ENCODE results near the gene CTIF. TPM values are rescaled to one million over a fixed set of nuclear protein-coding genes. Genes with fewer than 3 reads are reported as not detected.

The CTIF gene
- total RNA-seq, 1 experiment from 2014 or later, result 5.8 TPM

- Histone ChIP-seq H3K4me2 (ENCODE audit: low read length) (no peak overlapping the region), H3K9ac (ENCODE audit: low read length) (no peak overlapping the region), H3K4me1 (ENCODE audit: insufficient read depth, low read length) (no peaks in the 10 kb centered on the region), H3K27ac (ENCODE audit: low read length) (no peak overlapping the region), H3K36me3 (ENCODE audit: low read depth, low read length) (no peaks in the 10 kb centered on the region), H3K79me2 (ENCODE audit: low read length) (no peaks in the 10 kb centered on the region), H3K9me2 (replicated peaks; ENCODE audit: low read length) (no peaks in the 10 kb centered on the region), H3K27me3 (ENCODE audit: low read length) (no peaks in the 10 kb centered on the region), H3K4me3 (ENCODE audit: low read length) (no peak overlapping the region), H3K9me3 (ENCODE audit: low read length) (no peaks in the 10 kb centered on the region), H3F3A (ENCODE audit: low read length, unreplicated experiment) (no peaks in the 10 kb centered on the region), H2AFZ (ENCODE audit: low read length) (no peak overlapping the region), H4K20me1 (ENCODE audit: low read length) (no peaks in the 10 kb centered on the region)
- TF ChIP-seq CTCF (conservative IDR thresholded peaks at IDR 0.05; ENCODE audit: low read depth, low read length) (no peak), EZH2 (IDR thresholded peaks at IDR 0.05; ENCODE audit: low read length, unreplicated experiment) (no peak), EZH2phosphoT487 (IDR thresholded peaks at IDR 0.05; ENCODE audit: borderline replicate concordance, low read length) (no peak)
- intact Hi-C loops (cut with micrococcal nuclease), result no loop called here
- ATAC-seq (no peak), DNase-seq (no peak)
- CTCF ChIA-PET, result no interaction called here
- POLR2A ChIA-PET (ENCODE audit: unreplicated experiment), result no interaction called here
- BruUV-seq (replicated peaks), result no TSS peak
Observed at GRCh38 chr18:48892146-48892855, 353.5 kb downstream of the CTIF start.

GRCh38 chr18:48893061-48893607, 354.3 kb downstream of the CTIF start:
- ATAC-seq (no peak), DNase-seq (no peak)
- H3K4me1 ChIP-seq (ENCODE audit: insufficient read depth, low read length), result no peaks in the 10 kb centered on the region
- no peak overlapping the region for H3K9ac ChIP-seq (ENCODE audit: low read length)
- ChIA-PET CTCF (no interaction called here), POLR2A (ENCODE audit: unreplicated experiment) (no interaction called here)
- intact Hi-C loops (cut with micrococcal nuclease), result no loop called here
- H3K4me2 ChIP-seq (ENCODE audit: low read length), result no peak overlapping the region
- H3K9me3 ChIP-seq (ENCODE audit: low read length), result no peaks in the 10 kb centered on the region
- H4K20me1 ChIP-seq (ENCODE audit: low read length), result no peaks in the 10 kb centered on the region
- no peak overlapping the region for H3K4me3 ChIP-seq (ENCODE audit: low read length)
- H3K79me2 ChIP-seq (ENCODE audit: low read length), result no peaks in the 10 kb centered on the region
- no peaks in the 10 kb centered on the region for H3F3A ChIP-seq (ENCODE audit: low read length, unreplicated experiment)
- no peaks in the 10 kb centered on the region for H3K36me3 ChIP-seq (ENCODE audit: low read depth, low read length)
- TF ChIP-seq CTCF (conservative IDR thresholded peaks at IDR 0.05; ENCODE audit: low read depth, low read length), result no peak
- TF ChIP-seq EZH2phosphoT487 (IDR thresholded peaks at IDR 0.05; ENCODE audit: borderline replicate concordance, low read length), result no peak
- no peak for TF ChIP-seq EZH2 (IDR thresholded peaks at IDR 0.05; ENCODE audit: low read length, unreplicated experiment)
- no TSS peak for BruUV-seq (replicated peaks)
- H3K27me3 ChIP-seq (ENCODE audit: low read length), result no peaks in the 10 kb centered on the region
- no peaks in the 10 kb centered on the region for H3K9me2 ChIP-seq (replicated peaks; ENCODE audit: low read length)
- H2AFZ ChIP-seq (ENCODE audit: low read length), result no peak overlapping the region
- no peak overlapping the region for H3K27ac ChIP-seq (ENCODE audit: low read length)
